Prostate gland (tissue), 2 donors: ENCODE measurements around the gene AJAP1.

Source experiments
- CTCF ChIP-seq, 4 experiments: fragments of 200-600 bp in 2 of 4; fragments of 450-650 bp in 2 of 4; sonication (generic) in 2 of 4; IDR thresholded peaks; 1 replicate in 3 of 4; 2 replicates in 1 of 4; pipeline ENCODE4 v1.5.1; 2016 to 2019; ENCODE audit warnings: antibody characterized with exemption in 4 of 4, mild to moderate bottlenecking in 2 of 4, moderate library complexity in 2 of 4
- POLR2A ChIP-seq: fragments of 450-650 bp; IDR thresholded peaks from one replicate; pipeline ENCODE4 v1.6.1; 2016; ENCODE audit warnings: antibody characterized with exemption, mild to moderate bottlenecking
- POLR2AphosphoS5 ChIP-seq: sonication (generic); formaldehyde crosslinking; IDR thresholded peaks from one replicate; pipeline ENCODE4 v1.6.1; 2017; ENCODE audit warnings: antibody characterized with exemption

DNA sequence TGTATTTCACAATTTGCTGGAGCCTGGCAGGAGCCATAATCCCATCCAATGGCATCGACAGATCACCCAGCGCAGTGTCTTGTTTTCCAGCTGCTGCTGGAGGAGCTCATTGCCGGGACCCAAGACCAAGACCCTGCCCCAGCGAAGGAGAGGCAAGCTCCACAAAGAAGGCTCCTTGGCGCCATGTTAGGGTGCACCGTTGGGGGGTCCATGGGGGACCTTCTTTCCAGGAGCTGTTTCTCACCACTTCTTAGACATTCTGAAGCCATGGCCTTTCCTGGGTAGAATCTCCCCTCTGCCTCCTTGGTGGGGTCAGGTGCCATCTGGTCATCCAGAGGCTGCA, 31.1 kb downstream of the AJAP1 start:
- TF ChIP-seq CTCF (IDR thresholded peaks at IDR 0.05), result no peak
- TF ChIP-seq POLR2AphosphoS5, result no peak
- no peak for TF ChIP-seq POLR2A
